ENCODE data around the gene DIP2C.

DNA sequence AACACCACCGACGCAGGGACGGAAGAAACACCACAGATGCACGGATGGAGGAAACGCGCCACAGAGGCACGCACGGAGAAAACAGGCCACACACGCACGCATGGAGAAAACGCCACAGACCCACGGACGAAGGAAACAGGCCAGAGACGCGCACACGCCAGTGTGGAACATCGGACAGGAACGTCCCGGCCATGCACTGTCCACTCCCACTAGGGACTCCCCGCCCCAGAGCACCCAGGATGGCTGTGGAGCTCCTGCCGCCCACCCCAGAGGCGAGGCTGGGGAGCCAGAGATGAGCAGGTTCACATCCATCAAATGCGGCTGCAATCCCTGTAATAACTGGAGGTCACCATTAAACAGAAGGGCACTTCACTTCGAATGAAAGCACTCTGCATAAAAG, 17.3 kb downstream of the DIP2C start:
- no peak for TF ChIP-seq CTCF (IDR thresholded peaks at IDR 0.05)
- TF ChIP-seq POLR2A (IDR thresholded peaks at IDR 0.05): no peak
